HG02588 (cell line): ENCODE data around the gene NT5DC1.
A peak's percentile ranks its signal among the peaks of the same experiment; 100 is the strongest.
"Not testable (repeated sequence)": the region's sequence is repeated elsewhere in the genome, so short reads cannot be mapped to it uniquely, and the experiment has no call there.

ENCODE experiments used
- ATAC-seq: cut with Tn5 transposase; IDR thresholded peaks from one replicate; pipeline ENCODE4 v1.9.1; 2021; ENCODE audit warnings: mild to moderate bottlenecking, moderate library complexity; ENCODE audit not compliant: unreplicated experiment

Gene NT5DC1

DNA sequence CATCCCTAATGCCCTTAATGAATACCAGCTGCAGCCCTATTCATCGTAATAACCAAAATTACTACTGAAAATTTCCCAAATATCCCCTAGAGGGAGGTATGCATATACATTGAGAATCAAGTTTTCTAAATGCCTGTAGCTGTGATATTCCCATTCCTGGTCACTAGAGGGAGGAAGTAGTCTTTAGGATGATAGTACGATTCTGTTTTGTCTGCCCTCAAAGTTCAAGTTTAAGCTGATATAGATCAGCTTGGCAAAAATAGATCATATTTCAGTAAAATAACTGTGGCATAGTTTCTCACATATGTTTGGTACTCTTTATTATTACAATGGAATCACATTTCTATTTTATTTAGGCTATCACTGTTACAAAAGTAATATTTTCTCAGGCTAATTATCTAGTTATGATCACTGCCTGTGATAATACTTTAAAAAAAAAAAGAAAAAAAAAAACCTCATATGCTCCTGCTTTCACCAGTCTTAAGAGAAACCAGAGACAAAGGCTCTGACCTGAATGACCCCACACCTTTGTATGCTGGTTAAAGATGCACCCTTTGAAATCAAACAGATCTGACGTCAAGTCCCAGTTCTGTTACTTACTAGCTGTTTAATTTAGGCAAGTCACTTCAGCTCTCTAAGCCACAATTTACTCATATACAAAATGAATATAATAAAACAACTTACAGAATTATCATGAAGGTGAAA is 168.1 kb downstream of the NT5DC1 start:
- peak; percentile 82 for ATAC-seq

- ATAC-seq = no peak
Observed at GRCh38 chr6:116271149-116271708, 170.6 kb downstream of the NT5DC1 start.

GRCh38 chr6:116277124-116277523 is 176.5 kb downstream of the NT5DC1 start:
- ATAC-seq = no peak

GRCh38 chr6:116278481-116278829 is 177.8 kb downstream of the NT5DC1 start:
- ATAC-seq = no peak

- ATAC-seq = no peak
Observed at GRCh38 chr6:116278854-116279231, 178.2 kb downstream of the NT5DC1 start.

- peak; percentile 96 for ATAC-seq
Observed at GRCh38 chr6:116279232-116280160, 178.8 kb downstream of the NT5DC1 start, which contains the start of gene TSPYL1. TSPYL1 (minus strand) TSS chr6:116279930; CDS start chr6:116279830, 100 bp downstream.

DNA sequence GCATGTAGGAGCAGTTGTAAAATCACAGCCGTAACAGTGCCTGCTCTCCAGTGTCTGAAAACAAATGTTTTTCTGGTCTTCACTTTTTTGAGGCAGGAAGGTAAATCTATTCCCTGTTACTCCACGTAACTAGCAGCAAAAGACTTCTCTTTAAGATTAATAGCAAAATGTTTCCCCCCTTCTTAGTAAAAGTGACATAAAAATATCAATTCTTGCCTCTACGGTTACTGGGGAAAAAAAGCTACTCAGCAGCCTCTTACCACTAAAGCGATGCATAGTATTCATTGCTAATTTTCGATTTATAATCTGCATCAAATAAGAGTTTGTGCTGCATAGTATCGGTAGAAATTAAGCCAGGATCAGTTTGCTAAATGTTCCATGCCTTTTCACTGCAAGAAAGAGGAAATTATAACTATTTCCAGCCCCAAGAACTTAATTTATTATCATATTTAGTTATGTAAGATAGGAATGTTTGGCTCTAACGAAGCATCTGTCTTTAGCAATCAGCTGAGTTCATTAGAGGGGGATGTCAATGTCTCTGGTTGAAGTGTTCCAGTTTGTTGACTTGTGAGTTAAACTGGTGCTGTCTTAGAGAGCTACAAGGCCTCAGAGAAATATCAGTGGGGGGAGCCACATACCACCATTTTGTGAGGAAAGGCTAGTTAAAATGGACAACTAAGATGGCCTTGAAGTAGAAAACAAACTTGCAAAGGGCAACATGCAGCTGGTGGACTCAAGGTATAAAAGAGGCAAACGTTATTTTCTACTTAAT is 179.7 kb downstream of the NT5DC1 start:
- ATAC-seq = no peak

- no peak for ATAC-seq
Observed at GRCh38 chr6:116280933-116281316, 180.3 kb downstream of the NT5DC1 start.

GRCh38 chr6:116282698-116283097 is 182.0 kb downstream of the NT5DC1 start:
- no peak for ATAC-seq

GRCh38 chr6:116283191-116283590 is 182.5 kb downstream of the NT5DC1 start:
- ATAC-seq = no peak

DNA sequence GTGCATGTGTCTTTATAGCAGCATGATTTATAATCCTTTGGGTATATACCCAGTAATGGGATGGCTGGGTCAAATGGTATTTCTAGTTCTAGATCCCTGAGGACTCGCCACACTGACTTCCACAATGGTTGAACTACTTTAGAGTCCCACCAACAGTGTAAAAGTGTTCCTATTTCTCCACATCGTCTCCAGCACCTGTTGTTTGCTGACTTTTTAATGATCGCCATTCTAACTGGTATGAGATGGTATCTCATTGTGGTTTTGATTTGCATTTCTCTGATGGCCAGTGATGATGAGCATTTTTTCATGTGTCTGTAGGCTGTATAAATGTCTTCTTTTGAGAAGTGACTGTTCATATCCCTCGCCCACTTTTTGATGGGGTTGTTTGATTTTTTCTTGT is 184.3 kb downstream of the NT5DC1 start:
- not testable (repeated sequence) for ATAC-seq

- ATAC-seq = no peak
Observed at GRCh38 chr6:116286773-116287358, 186.2 kb downstream of the NT5DC1 start.

- ATAC-seq = no peak
Observed at GRCh38 chr6:116287689-116288282, 187.1 kb downstream of the NT5DC1 start.

DNA sequence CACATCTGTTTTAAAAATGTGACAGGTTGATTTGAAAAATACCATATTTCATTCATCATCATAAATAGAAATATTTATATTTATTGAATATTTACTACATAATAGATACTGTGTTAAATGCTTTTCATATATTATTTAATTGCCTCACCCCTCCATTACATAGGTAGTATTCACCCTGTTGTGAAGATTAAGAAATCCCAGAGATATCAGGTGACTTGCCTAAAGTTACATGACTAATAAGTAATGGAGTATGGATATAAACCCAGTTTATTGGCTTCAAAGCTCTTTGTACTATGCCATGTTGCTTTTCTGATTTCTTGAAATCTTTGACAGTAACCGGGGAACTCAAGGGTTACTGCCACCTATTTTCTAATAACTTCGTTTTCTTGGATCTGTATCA is 189.2 kb downstream of the NT5DC1 start:
- ATAC-seq = no peak

DNA sequence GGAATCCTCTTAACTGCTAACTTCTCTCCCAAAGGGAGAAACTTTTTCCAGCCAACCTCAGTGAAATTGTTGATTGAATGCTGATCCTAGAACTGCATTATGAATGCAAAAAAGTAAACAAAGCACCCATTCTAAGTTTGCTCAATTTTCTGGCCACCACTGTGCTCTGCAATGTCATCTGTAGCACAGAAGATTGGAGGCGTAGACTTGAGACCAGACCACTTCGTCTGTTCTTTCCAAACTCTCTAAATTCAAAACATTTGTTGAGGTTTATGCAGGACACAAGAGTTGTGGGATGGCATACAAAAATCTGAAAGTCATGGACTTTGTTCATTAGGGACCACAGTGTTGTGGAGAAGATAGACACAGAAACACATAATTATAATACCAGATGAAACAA is 190.1 kb downstream of the NT5DC1 start:
- no peak for ATAC-seq

GRCh38 chr6:116291701-116292396 is 191.2 kb downstream of the NT5DC1 start:
- no peak for ATAC-seq

GRCh38 chr6:116292553-116292952 is 191.9 kb downstream of the NT5DC1 start:
- ATAC-seq = no peak

DNA sequence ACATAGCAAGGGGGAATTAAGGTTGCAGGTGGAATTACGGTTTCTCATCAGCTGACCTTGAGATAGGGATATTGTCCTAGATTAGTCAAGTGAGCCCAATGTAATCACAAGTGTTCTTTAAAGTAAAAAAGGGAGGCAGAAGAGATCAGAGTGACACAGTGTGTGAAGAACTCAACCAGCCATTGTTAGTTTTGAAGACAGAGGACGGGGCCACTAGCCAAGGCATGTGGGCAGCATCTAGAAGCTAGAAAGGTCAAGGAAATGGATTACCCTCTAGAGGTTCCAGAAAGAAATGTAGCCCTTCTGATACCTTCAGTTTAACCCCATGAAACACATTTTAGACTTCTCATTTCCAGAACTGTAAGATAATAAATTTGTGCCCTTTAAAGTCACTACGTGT is 197.6 kb downstream of the NT5DC1 start:
- ATAC-seq = no peak

GRCh38 chr6:116298973-116299372 is 198.3 kb downstream of the NT5DC1 start:
- no peak for ATAC-seq
